ENCODE data around the gene SURF4. TPM values are rescaled to one million over a fixed set of nuclear protein-coding genes. Genes with fewer than 3 reads are reported as not detected.

SURF4 gene
- total RNA-seq, 2 experiments from 2014 or later, result 90.7 to 94.6 TPM

- DNase-seq (no peak), ATAC-seq (ENCODE audit: poor library complexity) (no peak)
- Histone ChIP-seq H3K4me1 (ENCODE audit: insufficient read depth, low read length) (peaks cover 37% of the 10 kb centered on the region), H3K27me3 (ENCODE audit: control insufficient read depth in 1 of 2, insufficient read depth in 2 of 2, low read length in 2 of 2) (no peaks in the 10 kb centered on the region), H3K9me3 (ENCODE audit: control insufficient read depth in 1 of 2, insufficient read depth in 1 of 2, low read length in 2 of 2) (no peaks in the 10 kb centered on the region), H3K27ac (ENCODE audit: low read depth in 1 of 2, low read length in 2 of 2) (no peak overlapping the region), H3K4me3 (ENCODE audit: low read length) (no peak overlapping the region), H3K36me3 (ENCODE audit: insufficient read depth, low read length) (peaks cover 43% of the 10 kb centered on the region)
- Mint-ChIP-seq H3K4me1 (ENCODE audit: low read depth) (peaks cover 17% of the 10 kb centered on the region), H3K27ac (no peak overlapping the region), H3K9me3 (no peaks in the 10 kb centered on the region), H3K27me3 (no peaks in the 10 kb centered on the region), H3K36me3 (ENCODE audit: low read depth) (peaks cover 77% of the 10 kb centered on the region), H3K4me3 (no peak overlapping the region)
- TF ChIP-seq CTCF (IDR thresholded peaks at IDR 0.05), result no peak
- ChIA-PET POLR2A (no interaction called here), CTCF (no interaction called here)
- intact Hi-C loops (cut with DNase I, micrococcal nuclease), result loop anchor here in 1 of 2 experiments (5.0 kb wide), 2 partner anchors 300 to 385 kb away; partner anchors contain the start of gene GTF3C5
Observed at GRCh38 chr9:133332381-133332730, 43.5 kb downstream of the SURF4 start.

GRCh38 chr9:133331641-133332380, 44.0 kb downstream of the SURF4 start:
- Mint-ChIP-seq H3K4me1 (ENCODE audit: low read depth) (peaks cover 17% of the 10 kb centered on the region), H3K36me3 (ENCODE audit: low read depth) (peaks cover 78% of the 10 kb centered on the region), H3K9me3 (no peaks in the 10 kb centered on the region), H3K27me3 (no peaks in the 10 kb centered on the region), H3K27ac (no peak overlapping the region), H3K4me3 (no peak overlapping the region)
- H3K9me3 ChIP-seq (ENCODE audit: control insufficient read depth in 1 of 2, insufficient read depth in 1 of 2, low read length in 2 of 2), result no peaks in the 10 kb centered on the region
- intact Hi-C loops (cut with DNase I, micrococcal nuclease), result loop anchor here in 1 of 2 experiments (5.0 kb wide), 2 partner anchors 300 to 385 kb away; partner anchors contain the start of gene GTF3C5
- peaks cover 43% of the 10 kb centered on the region for H3K36me3 ChIP-seq (ENCODE audit: insufficient read depth, low read length)
- no peak for ATAC-seq (ENCODE audit: poor library complexity)
- peaks cover 35% of the 10 kb centered on the region for H3K4me1 ChIP-seq (ENCODE audit: insufficient read depth, low read length)
- ChIA-PET CTCF (no interaction called here), POLR2A (no interaction called here)
- no peak for DNase-seq
- no peaks in the 10 kb centered on the region for H3K27me3 ChIP-seq (ENCODE audit: control insufficient read depth in 1 of 2, insufficient read depth in 2 of 2, low read length in 2 of 2)
- no peak for TF ChIP-seq CTCF (IDR thresholded peaks at IDR 0.05)
- H3K4me3 ChIP-seq (ENCODE audit: low read length), result no peak overlapping the region
- no peak overlapping the region for H3K27ac ChIP-seq (ENCODE audit: low read depth in 1 of 2, low read length in 2 of 2)

- Histone ChIP-seq H3K36me3 (ENCODE audit: insufficient read depth, low read length) (peaks cover 43% of the 10 kb centered on the region), H3K9me3 (ENCODE audit: control insufficient read depth in 1 of 2, insufficient read depth in 1 of 2, low read length in 2 of 2) (no peaks in the 10 kb centered on the region), H3K4me1 (ENCODE audit: insufficient read depth, low read length) (peaks cover 29% of the 10 kb centered on the region), H3K4me3 (ENCODE audit: low read length) (no peak overlapping the region), H3K27ac (ENCODE audit: low read depth in 1 of 2, low read length in 2 of 2) (no peak overlapping the region), H3K27me3 (ENCODE audit: control insufficient read depth in 1 of 2, insufficient read depth in 2 of 2, low read length in 2 of 2) (no peaks in the 10 kb centered on the region)
- Mint-ChIP-seq H3K27ac (no peak overlapping the region), H3K9me3 (no peaks in the 10 kb centered on the region), H3K36me3 (ENCODE audit: low read depth) (peaks cover 77% of the 10 kb centered on the region), H3K4me1 (ENCODE audit: low read depth) (peaks cover 14% of the 10 kb centered on the region), H3K4me3 (no peak overlapping the region), H3K27me3 (no peaks in the 10 kb centered on the region)
- ChIA-PET CTCF (no interaction called here), POLR2A (interaction anchor here (0.7 to 1.5 kb wide), 2 partner anchors 17 to 371 kb away, joined by 3 to 9 read pairs; partner anchors contain the start of genes MED22 and RPL7A)
- DNase-seq (no peak), ATAC-seq (ENCODE audit: poor library complexity) (no peak)
- no peak for TF ChIP-seq CTCF (IDR thresholded peaks at IDR 0.05)
- intact Hi-C loops (cut with DNase I, micrococcal nuclease), result loop anchor here in 1 of 2 experiments (5.0 kb wide), 2 partner anchors 299 to 384 kb away; partner anchors contain the start of gene GTF3C5
Observed at GRCh38 chr9:133331221-133331620, 44.6 kb downstream of the SURF4 start.
